ENCODE measurements around the gene ATN1. TPM values are rescaled to one million over a fixed set of nuclear protein-coding genes. Genes with fewer than 3 reads are reported as not detected.
"Not testable (repeated sequence)": the region's sequence is repeated elsewhere in the genome, so short reads cannot be mapped to it uniquely, and the experiment has no call there.

The ATN1 gene
- polyA plus RNA-seq, 1 donor = 109 TPM

GRCh38 chr12:6899837-6900519 lies 27.8 kb upstream of the ATN1 start:
- no peak for DNase-seq

GRCh38 chr12:6902448-6902847 lies 25.3 kb upstream of the ATN1 start:
- DNase-seq = no peak

- DNase-seq = no peak
Observed at GRCh38 chr12:6903722-6904121, 24.0 kb upstream of the ATN1 start.

- peak; percentile 98 for DNase-seq
Observed at GRCh38 chr12:6904280-6905276, 23.2 kb upstream of the ATN1 start, which contains the start of gene LRRC23. Gene LRRC23 (plus strand): TSS chr12:6904822. CDS start chr12:6905634, 812 bp downstream.

GRCh38 chr12:6905414-6906040 lies 22.2 kb upstream of the ATN1 start:
- DNase-seq = no peak

- DNase-seq = not testable (repeated sequence)
Observed at GRCh38 chr12:6908141-6908540, 19.6 kb upstream of the ATN1 start.

- no peak for DNase-seq
Observed at GRCh38 chr12:6909421-6910145, 18.2 kb upstream of the ATN1 start.

GRCh38 chr12:6912164-6912935 lies 15.4 kb upstream of the ATN1 start:
- DNase-seq = no peak

- DNase-seq = peak; percentile 43
Observed at GRCh38 chr12:6914246-6914946, 13.4 kb upstream of the ATN1 start, which contains the start of gene ENO2. Gene ENO2 (plus strand): TSS chr12:6914580. CDS start chr12:6915833, 1,253 bp downstream.

GRCh38 chr12:6914947-6915788 lies 12.6 kb upstream of the ATN1 start:
- no peak for DNase-seq

GRCh38 chr12:6915789-6916285 lies 11.9 kb upstream of the ATN1 start:
- no peak for DNase-seq

- DNase-seq = no peak
Observed at GRCh38 chr12:6916426-6917200, 11.1 kb upstream of the ATN1 start.

GRCh38 chr12:6917491-6918231 lies 10.1 kb upstream of the ATN1 start:
- DNase-seq = no peak

- no peak for DNase-seq
Observed at GRCh38 chr12:6919588-6919987, 8.2 kb upstream of the ATN1 start.

GRCh38 chr12:6921539-6921938 lies 6.2 kb upstream of the ATN1 start:
- no peak for DNase-seq

GRCh38 chr12:6921996-6922946 lies 5.5 kb upstream of the ATN1 start:
- no peak for DNase-seq

All from left kidney (tissue), 2 donors.